SK-N-MC (cell line): ENCODE measurements around the gene PALD1.

ENCODE experiments used
- EZH2 ChIP-seq: fragments of 200-600 bp; sonication (generic); IDR thresholded peaks from one replicate; pipeline ENCODE4 v1.6.1; 2017; ENCODE audit warnings: antibody characterized with exemption
- FOXP2 ChIP-seq: optimal IDR thresholded peaks from 2 replicates; pipeline ENCODE3; 2011; ENCODE audit warnings: mild to moderate bottlenecking, moderate library complexity; ENCODE audit not compliant: insufficient read depth; ENCODE audit errors: extremely low read length, control extremely low read depth
- POLR2AphosphoS5 ChIP-seq: IDR thresholded peaks from 2 replicates; pipeline ENCODE4 v1.6.1; 2012; ENCODE audit warnings: mild to moderate bottlenecking, low read depth, low read length, borderline replicate concordance

DNA sequence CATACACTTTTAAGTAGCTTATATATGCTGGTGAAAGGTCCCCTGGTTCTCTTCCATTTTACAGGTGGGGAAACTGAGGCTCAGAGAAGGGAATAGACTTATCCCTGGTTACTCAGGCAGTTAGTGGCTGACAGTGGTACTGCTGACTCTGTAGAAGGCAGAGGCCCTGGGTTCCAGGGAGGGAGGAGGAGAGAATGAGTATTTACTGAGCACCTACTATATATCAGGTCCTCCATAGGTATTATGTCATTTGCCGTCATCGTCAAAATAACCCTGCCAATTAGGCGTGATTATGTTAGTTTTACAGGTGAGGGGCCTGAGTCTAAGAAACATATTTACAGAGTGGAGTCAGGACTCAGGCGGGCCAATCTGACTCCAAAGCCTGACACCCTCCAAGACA, 13.3 kb upstream of the PALD1 start:
- TF ChIP-seq POLR2AphosphoS5 (no peak), EZH2 (no peak), FOXP2 (no peak)
